IMR-90 (cell line): ENCODE measurements around the gene KIF13A. TPM values are rescaled to one million over a fixed set of nuclear protein-coding genes. Genes with fewer than 3 reads are reported as not detected.

ENCODE experiments used
- ATAC-seq: fragments of 200-7000 bp; cut with Tn5 transposase; 2 replicates; pipeline ENCODE4 v1.9.1; 2020; ENCODE audit warnings: low read depth, mild to moderate bottlenecking, moderate library complexity
- BruUV-seq: library from RNA; stranded (reverse); fragments of 400-500 nt; replicated peaks from 2 replicates; lab custom pipeline; 2021; lab: Mats Ljungman, UMichigan
- CTCF ChIA-PET: fragments of 300-600 bp; formaldehyde crosslinking; extraction: SDS; loops from one replicate; lab custom pipeline; 2021; ENCODE audit warnings: antibody characterized with exemption; lab: Yijun Ruan, JAX
- POLR2A ChIA-PET: fragments of 300-600 bp; sonication (Branson Sonifier 250); formaldehyde crosslinking; loops from one replicate; lab custom pipeline; 2022; ENCODE audit warnings: antibody characterized with exemption; ENCODE audit not compliant: unreplicated experiment; lab: Charles Lee
- DNase-seq: peaks from one replicate; pipeline ENCODE4 v3.0.0; 2013
- H2AFZ ChIP-seq: replicated peaks from 2 replicates; pipeline ENCODE3; 2013; ENCODE audit warnings: low read length, mild to moderate bottlenecking; ENCODE audit not compliant: poor library complexity
- H2AK5ac ChIP-seq: 2 replicates; pipeline ENCODE4 v1.6.1; 2013; ENCODE audit warnings: low read depth, low read length, inconsistent platforms
- H2AK9ac ChIP-seq: replicated peaks from 2 replicates; pipeline ENCODE3; 2013; ENCODE audit warnings: mild to moderate bottlenecking, low read depth, low read length, moderate library complexity; ENCODE audit not compliant: poor library complexity
- H2BK120ac ChIP-seq: 2 replicates; pipeline ENCODE4 v1.6.1; 2013; ENCODE audit warnings: low read depth, low read length, inconsistent platforms
- H2BK15ac ChIP-seq: 3 replicates; pipeline ENCODE4 v1.6.1; 2013; ENCODE audit warnings: low read depth, low read length, inconsistent platforms
- H2BK20ac ChIP-seq: 2 replicates; pipeline ENCODE4 v1.6.1; 2013; ENCODE audit warnings: low read depth, mild to moderate bottlenecking, inconsistent platforms, low read length, moderate library complexity
- H2BK5ac ChIP-seq: 2 replicates; pipeline ENCODE4 v1.6.1; 2013; ENCODE audit warnings: mild to moderate bottlenecking, low read depth, low read length, inconsistent platforms; ENCODE audit not compliant: poor library complexity, severe bottlenecking
- H3K14ac ChIP-seq: replicated peaks from 2 replicates; pipeline ENCODE4 v1.6.1; 2013; ENCODE audit warnings: low read depth, low read length, inconsistent platforms
- H3K18ac ChIP-seq: 2 replicates; pipeline ENCODE4 v1.6.1; 2013; ENCODE audit warnings: low read depth, low read length, control low read depth
- H3K23ac ChIP-seq: 2 replicates; pipeline ENCODE4 v1.6.1; 2013; ENCODE audit warnings: low read depth, low read length, inconsistent platforms
- H3K27ac ChIP-seq: 2 replicates; pipeline ENCODE4 v1.5.1; 2013; ENCODE audit warnings: mild to moderate bottlenecking, control low read depth, low read length; ENCODE audit not compliant: insufficient read depth
- H3K27me3 ChIP-seq: 2 replicates; pipeline ENCODE4 v1.6.1; 2013; ENCODE audit warnings: low read length; ENCODE audit not compliant: control insufficient read depth, insufficient read depth
- H3K36me3 ChIP-seq: 2 replicates; pipeline ENCODE4 v1.6.1; 2013; ENCODE audit warnings: low read length, mixed read lengths; ENCODE audit not compliant: control insufficient read depth, insufficient read depth
- H3K4ac ChIP-seq: 2 replicates; pipeline ENCODE4 v1.6.1; 2013; ENCODE audit warnings: low read depth, low read length, inconsistent platforms
- H3K4me1 ChIP-seq: 2 replicates; pipeline ENCODE4 v1.6.1; 2013; ENCODE audit warnings: low read length, mixed read lengths; ENCODE audit not compliant: control insufficient read depth, insufficient read depth
- H3K4me2 ChIP-seq: 2 replicates; pipeline ENCODE4 v1.6.1; 2013; ENCODE audit warnings: low read depth, mild to moderate bottlenecking, control low read depth, low read length, moderate library complexity
- H3K4me3 ChIP-seq: 2 replicates; pipeline ENCODE4 v1.5.1; 2013; ENCODE audit warnings: low read depth, mild to moderate bottlenecking, control low read depth, low read length, moderate library complexity; ENCODE audit not compliant: insufficient read depth
- H3K56ac ChIP-seq: 2 replicates; pipeline ENCODE4 v1.6.1; 2013; ENCODE audit warnings: low read length, inconsistent platforms; ENCODE audit not compliant: insufficient read depth; ENCODE audit errors: extremely low read depth
- H3K79me1 ChIP-seq, 2 experiments: 2 replicates each; pipeline ENCODE4 v1.6.1; 2013; ENCODE audit warnings: low read length in 2 of 2, inconsistent platforms in 1 of 2, low read depth in 1 of 2
- H3K9ac ChIP-seq: 2 replicates; pipeline ENCODE4 v1.6.1; 2013; ENCODE audit warnings: low read depth, low read length, control low read depth
- H3K9me1 ChIP-seq: 2 replicates; pipeline ENCODE4 v1.6.1; 2013; ENCODE audit warnings: low read length, inconsistent platforms; ENCODE audit not compliant: insufficient read depth
- H3K9me3 ChIP-seq: 2 replicates; pipeline ENCODE4 v1.6.1; 2013; ENCODE audit warnings: low read length; ENCODE audit not compliant: control insufficient read depth, insufficient read depth
- H4K20me1 ChIP-seq: 2 replicates; pipeline ENCODE4 v1.6.1; 2013; ENCODE audit warnings: low read length, inconsistent platforms; ENCODE audit not compliant: insufficient read depth
- H4K5ac ChIP-seq: 2 replicates; pipeline ENCODE4 v1.6.1; 2013; ENCODE audit warnings: mild to moderate bottlenecking, low read depth, low read length, control low read depth
- H4K8ac ChIP-seq, 2 experiments: 2 replicates each; pipeline ENCODE4 v1.6.1; 2013; ENCODE audit warnings: low read depth in 2 of 2, low read length in 2 of 2, control low read depth in 1 of 2, inconsistent platforms in 1 of 2
- H4K91ac ChIP-seq: 2 replicates; pipeline ENCODE4 v1.6.1; 2013; ENCODE audit warnings: low read depth, low read length, inconsistent platforms; ENCODE audit not compliant: insufficient read depth
- CEBPB ChIP-seq: IDR thresholded peaks from 2 replicates; pipeline ENCODE4 v1.6.1; 2012; ENCODE audit warnings: low read depth, low read length, improper control_type of control experiment
- CTCF ChIP-seq: conservative IDR thresholded peaks from 2 replicates; pipeline ENCODE4 v1.5.1; 2012; ENCODE audit warnings: mild to moderate bottlenecking, low read depth, low read length, improper control_type of control experiment
- NFE2L2 ChIP-seq: fragments of 150-350 bp; IDR thresholded peaks from 2 replicates; pipeline ENCODE4 v1.6.1; 2016; ENCODE audit warnings: low read depth, mild to moderate bottlenecking, low read length
- POLR2A ChIP-seq: IDR thresholded peaks from 2 replicates; pipeline ENCODE4 v1.6.1; 2012; ENCODE audit warnings: mild to moderate bottlenecking, low read depth, low read length
- RAD21 ChIP-seq: IDR thresholded peaks from 2 replicates; pipeline ENCODE4 v1.6.1; 2012; ENCODE audit warnings: low read length, improper control_type of control experiment
- WGBS, 2 experiments: methylation state at CpG; one replicate each; pipeline versions ENCODE4 v1.1.5 to v1.1.7; 2013; ENCODE audit warnings: missing lambda C conversion rate in 2 of 2; ENCODE audit not compliant: insufficient read length in 1 of 2; ENCODE audit errors: extremely low coverage in 2 of 2; 5-methylcytosine and 5-hydroxymethylcytosine counted together
- dilution Hi-C: fragments of 300-500 bp; cut with HindIII; formaldehyde crosslinking; loops from one replicate; pipeline ENCODE4 v1.14.3; 2018; ENCODE audit warnings: low sequenced_read_pairs; ENCODE audit not compliant: unreplicated experiment
- in situ Hi-C: fragments of 300-500 bp; cut with MboI; formaldehyde crosslinking; loops from 3 replicates; pipeline ENCODE4 v1.14.3; 2019; ENCODE audit warnings: low sequenced_read_pairs, inconsistent platforms, mixed read lengths
- intact Hi-C: fragments of 100-400 bp; cut with micrococcal nuclease; formaldehyde crosslinking; loops from 2 replicates; pipeline ENCODE4 v1.10.0; 2022
- polyA plus RNA-seq, 3 experiments: library from polyadenylated mRNA; depleted of rRNA; stranded (reverse); fragments of >200 nt; gene quantifications; 2 replicates each; pipeline ENCODE4 v1.2.3, GENCODE V29; 2012; ENCODE audit warnings: low replicate concordance in 1 of 3
- total RNA-seq: library from RNA; depleted of rRNA; stranded (reverse); fragments of >200 nt; gene quantifications from 2 replicates; pipeline ENCODE4 v1.2.3, GENCODE V29; 2012

KIF13A gene
- total and polyA plus RNA-seq, 2 of the 4 experiments (the other 2 are of a cell fraction) = 23.3 to 51.8 TPM

GRCh38 chr6:17985934-17986655 is 1.3 kb downstream of the KIF13A start:
- H3K23ac ChIP-seq = peak overlapping the region; percentile 84
- peak overlapping the region; percentile 57 for H4K5ac ChIP-seq
- H3K4me2 ChIP-seq = peak overlapping the region; percentile 99
- TF ChIP-seq RAD21 (no peak), CEBPB (no peak), NFE2L2 (no peak), CTCF (no peak), POLR2A (no peak)
- H3K27me3 ChIP-seq = no peaks in the 10 kb centered on the region
- ATAC-seq (no peak), DNase-seq (no peak)
- H3K9ac ChIP-seq = peak overlapping the region; percentile 96
- H4K20me1 ChIP-seq = peaks cover 17% of the 10 kb centered on the region; the same call in 1 of the 2 replicates
- H2BK15ac ChIP-seq = peak overlapping the region; percentile 52; the same call in 2 of the 3 replicates
- in situ Hi-C loops (loop anchor here (5.0 to 10.0 kb wide), 3 partner anchors 121 to 151 kb away; partner anchors contain the start of gene NHLRC1), dilution Hi-C loops (no loop called here), intact Hi-C loops (loop anchor here (2.0 to 10.0 kb wide), 5 partner anchors 119 to 519 kb away; partner anchors contain the start of gene DEK)
- peaks cover 5% of the 10 kb centered on the region for H3K36me3 ChIP-seq
- peak overlapping the region; percentile 63 for H2BK120ac ChIP-seq
- WGBS, 2 experiments = 33% methylated on average over 3 of the region's 11 CpGs; no CpG with 5 or more reads in 1 of the 2 experiments
- peak overlapping the region; percentile 79 for H2BK5ac ChIP-seq
- H3K4me1 ChIP-seq = peaks cover 11% of the 10 kb centered on the region
- ChIA-PET CTCF (interaction anchor here (0.5 to 0.7 kb wide), 2 partner anchors 15 to 137 kb away, joined by 3 read pairs; partner anchors contain the start of gene NHLRC1), POLR2A (no interaction called here)
- H2AK9ac ChIP-seq = peak overlapping the region; percentile 47
- H3K79me1 ChIP-seq = peaks cover 16 to 62% of the 10 kb centered on the region in 2 experiments
- peak overlapping the region; percentile 69 for H3K56ac ChIP-seq
- H3K27ac ChIP-seq = peak overlapping the region; percentile 85
- H2AK5ac ChIP-seq = peak overlapping the region; percentile 80; the same call in 1 of the 2 replicates
- peak overlapping the region; percentile 86 for H3K14ac ChIP-seq
- TSS peak; percentile 13 for BruUV-seq
- H4K91ac ChIP-seq = peak overlapping the region; percentile 69
- peak overlapping the region; percentile 34; the same call in 1 of the 2 replicates for H2BK20ac ChIP-seq
- H3K18ac ChIP-seq = peak overlapping the region; percentile 55
- peaks cover 9% of the 10 kb centered on the region for H3K9me1 ChIP-seq
- H3K4me3 ChIP-seq = peak overlapping the region; percentile 84
- H4K8ac ChIP-seq = peak overlapping the region; percentile 31 to 67; a peak in 2 of 4 replicates
- H2AFZ ChIP-seq = peak overlapping the region; percentile 87
- no peaks in the 10 kb centered on the region for H3K9me3 ChIP-seq
- peak overlapping the region; percentile 61 for H3K4ac ChIP-seq
